Activated T-helper 17 cell treated with anti-CD3 and anti-CD28 coated beads, Interleukin-2, amount 50 U/mL, for 72 hours (primary cell): ENCODE data around the gene TMTC2. TPM values are rescaled to one million over a fixed set of nuclear protein-coding genes. Genes with fewer than 3 reads are reported as not detected.

Experiments
- ATAC-seq: fragments of 150-1000 bp; cut with Tn5 transposase; replicated peaks from 2 replicates; pipeline ENCODE4 v1.10.0; 2021; ENCODE audit warnings: mild to moderate bottlenecking, moderate library complexity
- H3K27ac Mint-ChIP-seq: one replicate; pipeline ENCODE4 v1.8.0; 2022; ENCODE audit warnings: mixed read lengths
- H3K27me3 Mint-ChIP-seq: one replicate; pipeline ENCODE4 v1.8.0; 2022; ENCODE audit warnings: mixed read lengths
- H3K36me3 Mint-ChIP-seq: one replicate; pipeline ENCODE4 v1.8.0; 2022; ENCODE audit warnings: low read depth, mild to moderate bottlenecking, mixed read lengths
- H3K4me1 Mint-ChIP-seq: one replicate; pipeline ENCODE4 v1.8.0; 2022; ENCODE audit warnings: mixed read lengths
- H3K4me3 Mint-ChIP-seq: one replicate; pipeline ENCODE4 v1.8.0; 2022; ENCODE audit warnings: mild to moderate bottlenecking, mixed read lengths
- H3K9me3 Mint-ChIP-seq: one replicate; pipeline ENCODE4 v1.8.0; 2022; ENCODE audit warnings: mixed read lengths
- total RNA-seq, 2 donors: library from RNA; stranded (reverse); gene quantifications; one replicate each; pipeline ENCODE4 v1.2.3, GENCODE V29; 2022

TMTC2 gene
- total RNA-seq, 2 donors from 2014 or later: 5.8 to 11.2 TPM

- Mint-ChIP-seq H3K36me3 (no peaks in the 10 kb centered on the region), H3K4me3 (peak overlapping the region; percentile 4), H3K27me3 (no peaks in the 10 kb centered on the region), H3K4me1 (no peaks in the 10 kb centered on the region), H3K27ac (peak overlapping the region; percentile 23), H3K9me3 (peaks cover 6% of the 10 kb centered on the region)
- ATAC-seq: peak; percentile 30
Observed at GRCh38 chr12:83122623-83122934, 435.9 kb downstream of the TMTC2 start.

- peak overlapping the region; percentile 23 for H3K27ac Mint-ChIP-seq
- H3K36me3 Mint-ChIP-seq: no peaks in the 10 kb centered on the region
- no peaks in the 10 kb centered on the region for H3K4me1 Mint-ChIP-seq
- no peaks in the 10 kb centered on the region for H3K27me3 Mint-ChIP-seq
- peaks cover 6% of the 10 kb centered on the region for H3K9me3 Mint-ChIP-seq
- peak; percentile 92 for ATAC-seq
- peak overlapping the region; percentile 4 for H3K4me3 Mint-ChIP-seq
Observed at GRCh38 chr12:83123039-83123438, 436.3 kb downstream of the TMTC2 start.

- H3K4me1 Mint-ChIP-seq: no peaks in the 10 kb centered on the region
- H3K9me3 Mint-ChIP-seq: no peaks in the 10 kb centered on the region
- H3K4me3 Mint-ChIP-seq: no peak overlapping the region
- H3K36me3 Mint-ChIP-seq: peaks cover 10% of the 10 kb centered on the region
- H3K27ac Mint-ChIP-seq: no peak overlapping the region
- no peak for ATAC-seq
- no peaks in the 10 kb centered on the region for H3K27me3 Mint-ChIP-seq
Observed at GRCh38 chr12:83128540-83128939, 441.8 kb downstream of the TMTC2 start.

- no peak overlapping the region for H3K27ac Mint-ChIP-seq
- no peak for ATAC-seq
- no peaks in the 10 kb centered on the region for H3K4me1 Mint-ChIP-seq
- H3K4me3 Mint-ChIP-seq: no peak overlapping the region
- no peaks in the 10 kb centered on the region for H3K27me3 Mint-ChIP-seq
- no peaks in the 10 kb centered on the region for H3K9me3 Mint-ChIP-seq
- peaks cover 10% of the 10 kb centered on the region for H3K36me3 Mint-ChIP-seq
Observed at GRCh38 chr12:83130178-83130577, 443.5 kb downstream of the TMTC2 start.

- Mint-ChIP-seq H3K4me3 (no peak overlapping the region), H3K9me3 (no peaks in the 10 kb centered on the region), H3K36me3 (peaks cover 10% of the 10 kb centered on the region), H3K4me1 (no peaks in the 10 kb centered on the region), H3K27ac (no peak overlapping the region), H3K27me3 (no peaks in the 10 kb centered on the region)
- ATAC-seq: no peak
Observed at GRCh38 chr12:83132360-83132759, 445.7 kb downstream of the TMTC2 start.

GRCh38 chr12:83136411-83136810 lies 449.7 kb downstream of the TMTC2 start:
- H3K4me1 Mint-ChIP-seq: no peaks in the 10 kb centered on the region
- H3K4me3 Mint-ChIP-seq: no peak overlapping the region
- H3K27ac Mint-ChIP-seq: no peak overlapping the region
- no peaks in the 10 kb centered on the region for H3K9me3 Mint-ChIP-seq
- ATAC-seq: no peak
- H3K36me3 Mint-ChIP-seq: peaks cover 10% of the 10 kb centered on the region
- H3K27me3 Mint-ChIP-seq: no peaks in the 10 kb centered on the region

- Mint-ChIP-seq H3K36me3 (no peaks in the 10 kb centered on the region), H3K27ac (no peak overlapping the region), H3K4me1 (no peaks in the 10 kb centered on the region), H3K4me3 (no peak overlapping the region), H3K27me3 (peaks cover 3% of the 10 kb centered on the region), H3K9me3 (no peaks in the 10 kb centered on the region)
- ATAC-seq: no peak
Observed at GRCh38 chr12:83140135-83140534, 453.4 kb downstream of the TMTC2 start.

GRCh38 chr12:83141460-83141994 lies 454.8 kb downstream of the TMTC2 start:
- H3K4me3 Mint-ChIP-seq: no peak overlapping the region

GRCh38 chr12:83142914-83143313 lies 456.2 kb downstream of the TMTC2 start:
- no peaks in the 10 kb centered on the region for H3K4me1 Mint-ChIP-seq
- H3K27me3 Mint-ChIP-seq: peaks cover 3% of the 10 kb centered on the region
- H3K4me3 Mint-ChIP-seq: no peak overlapping the region
- no peaks in the 10 kb centered on the region for H3K9me3 Mint-ChIP-seq
- H3K27ac Mint-ChIP-seq: no peak overlapping the region
- no peak for ATAC-seq
- H3K36me3 Mint-ChIP-seq: no peaks in the 10 kb centered on the region

More at GRCh38 chr12:83141460-83141994, 454.8 kb downstream of the TMTC2 start:
- ATAC-seq: peak; percentile 91
- H3K4me1 Mint-ChIP-seq: no peaks in the 10 kb centered on the region
- H3K36me3 Mint-ChIP-seq: no peaks in the 10 kb centered on the region
- H3K27me3 Mint-ChIP-seq: peaks cover 3% of the 10 kb centered on the region
- H3K9me3 Mint-ChIP-seq: no peaks in the 10 kb centered on the region
- no peak overlapping the region for H3K27ac Mint-ChIP-seq

GRCh38 chr12:83143950-83144349 lies 457.2 kb downstream of the TMTC2 start:
- no peaks in the 10 kb centered on the region for H3K4me1 Mint-ChIP-seq
- H3K4me3 Mint-ChIP-seq: no peak overlapping the region
- no peaks in the 10 kb centered on the region for H3K36me3 Mint-ChIP-seq
- no peak overlapping the region for H3K27ac Mint-ChIP-seq
- peaks cover 3% of the 10 kb centered on the region for H3K27me3 Mint-ChIP-seq
- ATAC-seq: no peak
- no peaks in the 10 kb centered on the region for H3K9me3 Mint-ChIP-seq

GRCh38 chr12:83145325-83145840 lies 458.7 kb downstream of the TMTC2 start:
- no peak overlapping the region for H3K27ac Mint-ChIP-seq
- peaks cover 3% of the 10 kb centered on the region for H3K27me3 Mint-ChIP-seq
- no peak overlapping the region for H3K4me3 Mint-ChIP-seq
- H3K36me3 Mint-ChIP-seq: no peaks in the 10 kb centered on the region
- H3K9me3 Mint-ChIP-seq: no peaks in the 10 kb centered on the region
- no peak for ATAC-seq
- no peaks in the 10 kb centered on the region for H3K4me1 Mint-ChIP-seq

- no peaks in the 10 kb centered on the region for H3K9me3 Mint-ChIP-seq
- H3K36me3 Mint-ChIP-seq: no peaks in the 10 kb centered on the region
Observed at GRCh38 chr12:83147341-83147740, 460.6 kb downstream of the TMTC2 start.

GRCh38 chr12:83149987-83150386 lies 463.3 kb downstream of the TMTC2 start:
- no peaks in the 10 kb centered on the region for H3K9me3 Mint-ChIP-seq
- peak; percentile 24 for ATAC-seq
- no peaks in the 10 kb centered on the region for H3K27me3 Mint-ChIP-seq
- H3K36me3 Mint-ChIP-seq: no peaks in the 10 kb centered on the region
- H3K4me3 Mint-ChIP-seq: no peak overlapping the region
- H3K27ac Mint-ChIP-seq: no peak overlapping the region
- peaks cover 5% of the 10 kb centered on the region for H3K4me1 Mint-ChIP-seq

More at GRCh38 chr12:83147341-83147740, 460.6 kb downstream of the TMTC2 start:
- no peaks in the 10 kb centered on the region for H3K27me3 Mint-ChIP-seq
- no peaks in the 10 kb centered on the region for H3K4me1 Mint-ChIP-seq
- H3K27ac Mint-ChIP-seq: no peak overlapping the region
- no peak overlapping the region for H3K4me3 Mint-ChIP-seq
- ATAC-seq: no peak

GRCh38 chr12:83150465-83151189 lies 463.9 kb downstream of the TMTC2 start:
- Mint-ChIP-seq H3K27ac (no peak overlapping the region), H3K4me1 (peaks cover 5% of the 10 kb centered on the region), H3K9me3 (no peaks in the 10 kb centered on the region), H3K4me3 (no peak overlapping the region), H3K36me3 (no peaks in the 10 kb centered on the region), H3K27me3 (no peaks in the 10 kb centered on the region)
- ATAC-seq: no peak

GRCh38 chr12:83153177-83153576 lies 466.5 kb downstream of the TMTC2 start:
- peaks cover 5% of the 10 kb centered on the region for H3K4me1 Mint-ChIP-seq
- H3K27ac Mint-ChIP-seq: no peak overlapping the region
- peak; percentile 37 for ATAC-seq
- no peaks in the 10 kb centered on the region for H3K27me3 Mint-ChIP-seq
- H3K9me3 Mint-ChIP-seq: no peaks in the 10 kb centered on the region
- H3K4me3 Mint-ChIP-seq: no peak overlapping the region
- H3K36me3 Mint-ChIP-seq: no peaks in the 10 kb centered on the region
